C4-2B (cell line): Measurements from ENCODE around the gene TAS1R1.

ENCODE experiments used
- H3K27ac ChIP-seq: fragments of 450-650 bp; 2 replicates; pipeline ENCODE4 v1.5.1; 2017
- ZFX ChIP-seq: fragments of 450-650 bp; IDR thresholded peaks from 2 replicates; pipeline ENCODE4 v1.6.1; 2017
- TF ChIP-seq, protein P1 (sequence below): fragments of 450-650 bp; conservative IDR thresholded peaks from 2 replicates; pipeline ENCODE4 v1.5.1; 2017; ENCODE audit warnings: mild to moderate bottlenecking

The TAS1R1 gene

DNA sequence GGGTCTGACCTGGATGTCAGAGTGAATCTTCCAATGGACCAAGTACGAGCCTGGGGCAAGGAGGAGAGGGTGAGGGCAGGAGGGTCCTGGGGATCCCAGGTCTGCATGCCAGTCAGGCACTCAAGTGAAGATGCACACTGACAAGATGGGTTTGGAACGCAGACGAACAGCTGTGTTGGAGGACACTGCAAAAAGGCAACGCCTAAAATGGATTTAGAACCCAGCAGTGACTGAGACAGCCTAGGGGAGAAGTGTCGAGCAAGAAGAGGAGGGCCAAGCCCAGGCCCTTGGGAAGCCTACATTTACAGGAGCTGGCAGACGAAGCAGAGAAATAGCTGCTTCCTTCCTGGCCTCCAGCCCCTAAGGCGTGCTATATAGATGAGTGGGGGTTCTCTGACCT is 26.6 kb upstream of the TAS1R1 start:
- H3K27ac ChIP-seq, result no peak overlapping the region
- TF ChIP-seq, protein P1, sequence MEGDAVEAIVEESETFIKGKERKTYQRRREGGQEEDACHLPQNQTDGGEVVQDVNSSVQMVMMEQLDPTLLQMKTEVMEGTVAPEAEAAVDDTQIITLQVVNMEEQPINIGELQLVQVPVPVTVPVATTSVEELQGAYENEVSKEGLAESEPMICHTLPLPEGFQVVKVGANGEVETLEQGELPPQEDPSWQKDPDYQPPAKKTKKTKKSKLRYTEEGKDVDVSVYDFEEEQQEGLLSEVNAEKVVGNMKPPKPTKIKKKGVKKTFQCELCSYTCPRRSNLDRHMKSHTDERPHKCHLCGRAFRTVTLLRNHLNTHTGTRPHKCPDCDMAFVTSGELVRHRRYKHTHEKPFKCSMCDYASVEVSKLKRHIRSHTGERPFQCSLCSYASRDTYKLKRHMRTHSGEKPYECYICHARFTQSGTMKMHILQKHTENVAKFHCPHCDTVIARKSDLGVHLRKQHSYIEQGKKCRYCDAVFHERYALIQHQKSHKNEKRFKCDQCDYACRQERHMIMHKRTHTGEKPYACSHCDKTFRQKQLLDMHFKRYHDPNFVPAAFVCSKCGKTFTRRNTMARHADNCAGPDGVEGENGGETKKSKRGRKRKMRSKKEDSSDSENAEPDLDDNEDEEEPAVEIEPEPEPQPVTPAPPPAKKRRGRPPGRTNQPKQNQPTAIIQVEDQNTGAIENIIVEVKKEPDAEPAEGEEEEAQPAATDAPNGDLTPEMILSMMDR, result no peak
- TF ChIP-seq ZFX, result no peak

DNA sequence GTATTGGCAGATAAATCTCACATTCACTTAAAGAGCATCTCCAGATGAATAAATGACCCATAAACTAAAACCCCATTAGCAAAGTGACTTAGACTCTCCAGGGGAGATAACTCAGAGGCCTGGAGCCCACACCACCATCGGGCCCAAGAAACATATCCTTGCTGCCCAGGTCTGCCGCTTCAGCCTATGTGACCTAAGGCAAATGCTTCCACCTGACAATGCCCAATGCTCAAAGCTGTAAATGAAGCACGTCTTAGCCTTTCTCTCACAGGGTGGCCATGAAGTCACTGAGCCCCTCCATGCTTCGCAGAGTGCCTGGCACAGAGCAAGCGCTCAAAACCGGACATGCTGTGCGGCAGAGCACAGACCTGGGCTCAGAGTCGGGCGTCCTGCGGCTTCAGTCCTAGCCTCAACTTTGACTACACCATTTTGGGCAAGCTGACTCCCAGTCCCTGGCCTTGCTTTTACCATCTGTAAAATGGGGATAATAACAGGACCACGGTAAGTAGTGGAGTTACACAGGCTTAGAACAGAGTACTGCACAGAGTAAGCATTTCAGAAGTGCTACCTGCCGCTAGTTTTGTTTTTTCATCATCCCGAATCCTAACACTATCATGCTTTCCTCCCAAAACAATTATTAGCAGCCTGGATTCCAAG is 24.5 kb upstream of the TAS1R1 start:
- TF ChIP-seq, protein P1, result no peak
- no peak for TF ChIP-seq ZFX
- no peak overlapping the region for H3K27ac ChIP-seq

DNA sequence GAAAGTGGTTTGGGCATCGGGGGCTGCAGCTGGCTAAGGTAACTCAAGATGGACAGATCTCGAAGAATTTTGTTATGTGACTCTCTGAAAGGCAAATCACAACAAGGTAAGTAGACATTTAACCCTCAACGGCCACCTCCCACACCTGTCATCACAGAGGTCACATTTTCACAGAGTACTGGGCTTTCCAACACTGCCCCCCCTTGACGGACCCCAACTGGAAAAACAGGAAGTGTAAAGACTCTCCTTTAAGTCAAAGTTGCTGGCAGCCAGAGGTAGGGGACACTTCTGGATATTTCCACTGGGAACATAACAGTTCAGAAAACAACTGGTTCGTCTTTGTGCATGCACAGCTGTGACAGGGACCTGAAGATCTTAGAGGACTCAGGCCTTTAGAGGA is 23.1 kb upstream of the TAS1R1 start:
- TF ChIP-seq, protein P1, result no peak
- no peak for TF ChIP-seq ZFX
- no peak overlapping the region for H3K27ac ChIP-seq

DNA sequence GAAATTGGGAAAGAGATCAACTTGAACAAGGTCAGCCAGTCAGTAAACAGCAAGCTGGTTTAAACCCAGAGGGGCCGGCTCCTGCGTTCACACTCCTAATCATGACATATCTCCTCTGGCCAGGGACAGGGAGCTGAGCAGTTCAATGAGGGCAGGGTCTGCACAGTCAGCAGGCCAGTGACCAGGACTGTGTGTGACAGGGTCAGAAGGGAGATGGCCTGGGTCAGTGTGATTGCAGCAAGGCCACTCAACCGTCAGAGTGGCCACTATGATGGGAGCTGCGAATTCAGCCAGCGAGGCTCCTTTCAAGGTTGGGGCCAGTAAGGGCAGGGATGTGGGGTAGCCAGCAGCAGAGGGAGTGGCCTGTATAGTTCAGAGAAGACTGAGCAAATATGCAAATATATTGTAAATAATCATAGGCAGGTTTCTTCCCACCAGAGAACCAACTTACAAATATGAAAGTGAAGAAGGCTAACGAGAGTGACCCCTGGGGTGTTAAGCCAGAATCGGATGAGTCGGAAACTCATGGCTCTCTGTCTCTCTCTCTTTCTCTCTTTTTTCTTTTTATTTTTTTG is 20.8 kb upstream of the TAS1R1 start:
- no peak overlapping the region for H3K27ac ChIP-seq
- TF ChIP-seq, protein P1, result no peak
- TF ChIP-seq ZFX, result no peak

DNA sequence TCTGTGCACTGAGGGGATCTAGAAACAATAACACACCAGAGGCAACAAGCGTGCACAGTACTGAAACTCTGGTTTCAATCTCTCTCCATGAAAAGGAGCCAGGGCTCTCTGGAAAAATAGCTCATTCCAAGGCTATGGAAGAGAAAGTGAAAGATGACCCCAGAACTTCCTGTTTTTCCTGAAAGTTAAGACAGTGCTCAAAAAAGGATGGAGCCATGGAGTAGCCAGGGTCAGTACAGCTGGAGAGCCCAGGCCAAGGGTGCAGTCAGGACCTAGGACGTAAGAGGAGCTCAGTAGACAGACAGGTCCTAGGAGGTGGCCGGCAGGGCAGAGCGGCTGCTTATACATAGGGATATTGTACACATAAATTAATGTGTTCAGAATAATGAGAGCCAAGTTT is 19.9 kb upstream of the TAS1R1 start:
- no peak for TF ChIP-seq ZFX
- TF ChIP-seq, protein P1, result no peak
- no peak overlapping the region for H3K27ac ChIP-seq

DNA sequence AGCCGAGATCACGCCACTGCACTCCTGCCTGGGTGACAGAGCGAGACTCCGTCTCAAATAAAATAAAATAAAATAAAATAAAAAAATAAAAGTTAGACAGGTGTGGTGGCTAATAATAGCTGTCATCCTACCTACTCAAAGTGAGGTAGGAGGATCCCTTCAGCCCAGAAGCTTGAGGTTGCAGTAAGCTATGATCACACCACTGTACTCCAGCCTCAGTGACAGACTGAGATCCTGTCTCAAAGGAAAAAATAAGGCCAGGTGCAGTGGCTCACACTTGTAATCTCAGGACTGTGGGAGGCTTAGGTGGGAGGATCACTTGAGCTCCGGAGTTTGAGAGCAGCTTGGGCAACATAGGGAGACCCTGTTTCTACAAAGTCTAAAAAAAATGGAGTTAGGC is 18.8 kb upstream of the TAS1R1 start:
- TF ChIP-seq ZFX, result no peak
- TF ChIP-seq, protein P1, result no peak
- H3K27ac ChIP-seq, result no peak overlapping the region

DNA sequence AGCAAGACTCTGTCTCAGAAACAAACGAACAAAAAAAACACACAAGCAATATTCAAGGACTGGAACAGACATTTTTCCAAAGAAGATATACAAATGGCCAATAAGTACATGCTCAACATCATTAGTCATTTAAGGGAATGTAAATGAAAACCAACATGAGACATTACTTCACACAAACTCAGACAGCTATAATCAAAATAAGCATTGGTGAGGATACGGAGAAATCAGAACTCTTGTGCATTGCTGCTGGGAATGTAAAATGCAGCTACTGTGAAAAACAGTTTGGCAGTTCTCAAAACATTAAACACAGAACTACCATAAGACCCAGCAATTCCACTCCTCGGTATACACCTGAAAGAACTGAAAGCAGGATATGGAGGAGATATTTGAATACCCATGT is 16.2 kb upstream of the TAS1R1 start:
- no peak overlapping the region for H3K27ac ChIP-seq
- TF ChIP-seq, protein P1, result no peak
- no peak for TF ChIP-seq ZFX
